22Rv1 (cell line): ENCODE results near the gene APIP.

Experiments used
- H3K27ac ChIP-seq: fragments of 450-650 bp; 2 replicates; pipeline ENCODE4 v1.5.1; 2017
- ZFX ChIP-seq: fragments of 450-650 bp; IDR thresholded peaks from 2 replicates; pipeline ENCODE4 v1.6.1; 2017; ENCODE audit warnings: antibody characterized with exemption, borderline replicate concordance
- TF ChIP-seq, protein P1 (sequence below): fragments of 450-650 bp; IDR thresholded peaks from 2 replicates; pipeline ENCODE4 v1.5.1; 2017; ENCODE audit warnings: mild to moderate bottlenecking

Gene APIP

GRCh38 chr11:34864424-34864823, 51.8 kb downstream of the APIP start:
- TF ChIP-seq, protein P1, sequence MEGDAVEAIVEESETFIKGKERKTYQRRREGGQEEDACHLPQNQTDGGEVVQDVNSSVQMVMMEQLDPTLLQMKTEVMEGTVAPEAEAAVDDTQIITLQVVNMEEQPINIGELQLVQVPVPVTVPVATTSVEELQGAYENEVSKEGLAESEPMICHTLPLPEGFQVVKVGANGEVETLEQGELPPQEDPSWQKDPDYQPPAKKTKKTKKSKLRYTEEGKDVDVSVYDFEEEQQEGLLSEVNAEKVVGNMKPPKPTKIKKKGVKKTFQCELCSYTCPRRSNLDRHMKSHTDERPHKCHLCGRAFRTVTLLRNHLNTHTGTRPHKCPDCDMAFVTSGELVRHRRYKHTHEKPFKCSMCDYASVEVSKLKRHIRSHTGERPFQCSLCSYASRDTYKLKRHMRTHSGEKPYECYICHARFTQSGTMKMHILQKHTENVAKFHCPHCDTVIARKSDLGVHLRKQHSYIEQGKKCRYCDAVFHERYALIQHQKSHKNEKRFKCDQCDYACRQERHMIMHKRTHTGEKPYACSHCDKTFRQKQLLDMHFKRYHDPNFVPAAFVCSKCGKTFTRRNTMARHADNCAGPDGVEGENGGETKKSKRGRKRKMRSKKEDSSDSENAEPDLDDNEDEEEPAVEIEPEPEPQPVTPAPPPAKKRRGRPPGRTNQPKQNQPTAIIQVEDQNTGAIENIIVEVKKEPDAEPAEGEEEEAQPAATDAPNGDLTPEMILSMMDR = no peak
- no peak for TF ChIP-seq ZFX
- no peak overlapping the region for H3K27ac ChIP-seq

GRCh38 chr11:34863048-34863447, 53.1 kb downstream of the APIP start:
- TF ChIP-seq, protein P1 = no peak
- TF ChIP-seq ZFX = no peak

DNA sequence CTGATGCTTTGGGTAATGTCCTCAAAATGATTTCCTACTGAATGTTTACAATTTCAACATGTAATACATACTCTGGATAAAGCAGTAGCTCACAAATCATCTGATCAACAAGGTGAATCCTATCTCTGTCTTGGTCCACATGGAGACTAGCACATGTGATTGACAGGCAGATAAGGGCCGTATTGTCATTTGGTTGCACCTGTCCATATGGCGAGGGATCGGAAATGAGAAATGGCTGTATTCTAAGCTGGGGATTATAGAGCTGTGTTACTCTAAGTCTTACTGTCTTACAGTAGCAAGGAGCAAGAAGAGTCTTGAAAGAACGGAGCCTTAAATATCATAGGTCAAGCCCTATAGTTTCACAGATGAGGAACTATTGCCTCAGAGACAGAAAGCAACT, 55.7 kb downstream of the APIP start:
- TF ChIP-seq, protein P1 = no peak
- TF ChIP-seq ZFX = no peak
- no peak overlapping the region for H3K27ac ChIP-seq

More at GRCh38 chr11:34863048-34863447, 53.1 kb downstream of the APIP start:
- H3K27ac ChIP-seq = no peak overlapping the region

- TF ChIP-seq ZFX = no peak
- TF ChIP-seq, protein P1 = no peak
- no peak overlapping the region for H3K27ac ChIP-seq
Measured at GRCh38 chr11:34860034-34860433, 56.1 kb downstream of the APIP start.

DNA sequence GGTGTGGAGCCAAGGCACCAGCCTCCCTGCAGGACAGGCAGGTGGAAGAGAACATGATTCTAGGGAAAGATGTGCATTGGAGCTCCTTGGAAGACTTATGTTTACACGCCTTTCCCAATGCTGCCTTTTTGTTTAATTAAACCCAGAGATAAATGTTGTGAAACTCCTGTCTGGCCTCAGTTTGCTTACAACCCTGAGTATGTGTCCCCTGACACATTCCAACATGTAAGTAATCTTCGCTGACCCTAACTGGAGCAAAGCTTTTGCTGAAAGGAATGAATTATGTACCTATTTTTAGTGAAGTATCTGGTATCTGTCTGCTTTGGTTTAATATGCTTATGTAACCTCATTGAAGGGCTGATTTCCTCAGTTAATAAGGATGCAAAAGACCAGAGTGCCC, 56.7 kb downstream of the APIP start:
- no peak overlapping the region for H3K27ac ChIP-seq
- no peak for TF ChIP-seq ZFX
- TF ChIP-seq, protein P1 = no peak

DNA sequence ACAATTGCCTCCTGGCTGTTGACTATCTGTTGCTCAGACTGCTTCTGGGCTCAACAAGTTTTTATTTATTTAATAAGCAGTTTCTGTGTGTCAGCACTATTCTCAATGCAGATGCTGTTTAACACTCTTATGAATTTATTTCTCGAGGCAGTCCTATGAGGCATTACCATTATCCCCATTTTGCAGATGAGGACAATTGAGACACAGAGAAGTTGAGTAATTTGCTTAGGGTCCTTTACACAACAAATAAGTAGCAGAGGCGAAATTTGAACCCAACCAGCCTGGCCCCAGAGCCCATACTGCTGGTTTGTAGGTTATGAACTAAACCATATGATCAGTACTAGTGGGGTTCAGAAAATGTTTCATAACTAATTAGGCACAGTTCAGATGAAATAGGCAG, 58.7 kb downstream of the APIP start:
- H3K27ac ChIP-seq = no peak overlapping the region
- TF ChIP-seq ZFX = no peak

DNA sequence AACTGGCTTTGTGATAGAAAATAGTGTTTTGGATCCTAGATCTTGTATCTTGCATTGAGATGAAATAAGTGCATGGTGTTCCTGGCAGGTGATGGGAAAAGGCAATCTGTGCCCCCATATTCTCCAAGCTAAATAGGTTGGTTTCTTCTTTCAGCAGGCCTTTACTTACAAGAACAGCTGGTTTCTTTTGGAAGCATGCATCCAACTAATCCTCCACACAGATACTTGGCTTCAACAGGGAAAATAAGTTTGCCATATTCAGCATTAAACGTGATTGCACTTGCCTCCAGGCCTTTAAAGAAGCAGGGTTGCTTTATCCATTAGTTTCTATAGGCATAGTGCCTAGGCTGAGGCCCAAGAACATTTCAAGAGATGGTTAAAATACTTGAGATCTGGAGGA, 59.9 kb downstream of the APIP start:
- no peak overlapping the region for H3K27ac ChIP-seq
- TF ChIP-seq, protein P1 = no peak
- no peak for TF ChIP-seq ZFX

GRCh38 chr11:34855754-34856095, 60.5 kb downstream of the APIP start:
- no peak overlapping the region for H3K27ac ChIP-seq
- TF ChIP-seq, protein P1 = no peak
- TF ChIP-seq ZFX = no peak
